Retinal pigment epithelial cell (primary cell): ENCODE measurements around the gene LYPD5.
"Not testable (repeated sequence)": the region's sequence is repeated elsewhere in the genome, so short reads cannot be mapped to it uniquely, and the experiment has no call there.

Experiments used
- DNase-seq: peaks from one replicate; pipeline ENCODE4 v3.0.0-alpha.2; 2010; ENCODE audit warnings: low read depth
- H3K4me3 ChIP-seq: 2 replicates; pipeline ENCODE4 v1.5.1; 2011; ENCODE audit warnings: mild to moderate bottlenecking, low read length, control low read depth, moderate library complexity
- CTCF ChIP-seq: conservative IDR thresholded peaks from 2 replicates; pipeline ENCODE4 v1.5.1; 2011; ENCODE audit warnings: low read depth, low read length, control low read depth, inconsistent platforms

LYPD5 gene

GRCh38 chr19:43826787-43827754, 24.8 kb upstream of the LYPD5 start, which contains the start of gene ZNF283:
ZNF283 (plus strand) TSS chr19:43827321; CDS start chr19:43833505, 6,184 bp downstream.
- no peak for TF ChIP-seq CTCF
- H3K4me3 ChIP-seq, result peak within 1 kb of the TSS; percentile 79
- DNase-seq, result peak; percentile 67

DNA sequence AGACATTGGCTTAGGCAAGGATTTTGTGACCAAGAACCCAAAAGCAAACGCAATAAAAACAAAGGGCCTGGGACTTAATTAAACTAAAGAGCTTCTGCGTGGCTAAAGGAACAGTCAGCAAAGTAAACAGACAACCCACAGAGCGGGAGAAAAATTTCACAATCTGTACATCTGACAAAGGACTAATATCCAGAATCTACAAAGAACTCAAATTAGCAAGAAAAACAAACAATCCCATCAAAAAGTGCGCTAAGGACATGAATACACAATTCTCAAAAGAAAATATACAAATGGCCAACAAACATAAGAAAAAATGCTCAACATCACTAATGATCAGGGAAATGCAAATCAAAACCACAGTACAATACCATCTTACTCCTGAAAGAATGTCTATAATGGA, 22.3 kb upstream of the LYPD5 start:
- not testable (repeated sequence) for DNase-seq, H3K4me3 ChIP-seq

GRCh38 chr19:43823856-43824255, 21.6 kb upstream of the LYPD5 start:
- not testable (repeated sequence) for H3K4me3 ChIP-seq, DNase-seq

- TF ChIP-seq CTCF, result no peak
- H3K4me3 ChIP-seq, result peak overlapping the region; percentile 50
- DNase-seq, result no peak
These were observed 18.6 kb upstream of the LYPD5 start for GRCh38 chr19:43820884-43821215.

GRCh38 chr19:43820098-43820883, 18.0 kb upstream of the LYPD5 start:
- no peak for TF ChIP-seq CTCF
- peak overlapping the region; percentile 50 for H3K4me3 ChIP-seq
- DNase-seq, result no peak

DNA sequence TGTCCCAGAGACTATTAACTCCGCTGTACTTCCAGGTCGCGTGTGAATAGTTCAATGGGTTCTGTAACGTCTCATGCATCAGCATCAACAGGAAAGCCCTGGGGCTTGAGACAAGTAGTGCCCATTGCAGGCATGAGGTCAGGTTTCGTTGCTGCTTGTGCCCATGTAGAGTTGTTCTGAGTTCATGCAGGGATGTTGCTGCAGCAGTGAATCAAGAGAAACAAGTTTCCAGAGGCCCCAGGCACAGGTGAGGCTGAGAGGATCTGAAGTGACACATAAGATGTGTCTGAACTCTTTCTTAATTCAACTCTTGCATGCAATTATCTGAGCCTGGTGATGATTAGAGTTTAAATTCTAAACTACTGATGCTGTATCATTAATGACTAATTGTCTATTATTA, 16.3 kb upstream of the LYPD5 start:
- TF ChIP-seq CTCF, result no peak
- no peak overlapping the region for H3K4me3 ChIP-seq
- no peak for DNase-seq

DNA sequence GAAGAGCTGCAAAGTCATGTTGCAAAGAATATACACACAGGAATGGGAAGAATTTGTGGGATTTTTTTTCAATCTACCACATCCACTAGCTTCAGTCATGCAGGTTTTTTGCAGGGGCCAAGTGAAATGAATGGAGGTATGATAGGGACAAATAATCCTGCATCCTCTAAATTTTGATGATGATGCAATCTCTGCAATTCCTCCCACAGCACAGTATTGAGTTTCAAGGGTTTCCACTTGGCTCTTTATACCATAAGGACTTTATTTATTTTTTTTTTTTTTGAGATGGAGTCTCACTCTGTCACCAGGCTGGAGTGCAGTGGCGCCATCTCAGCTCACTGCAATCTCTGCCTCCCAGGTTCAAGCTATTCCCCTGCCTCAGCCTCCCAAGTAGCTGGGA, 15.2 kb upstream of the LYPD5 start:
- DNase-seq, H3K4me3 ChIP-seq: not testable (repeated sequence)

GRCh38 chr19:43814663-43815352, 12.6 kb upstream of the LYPD5 start:
- TF ChIP-seq CTCF, result no peak
- no peak overlapping the region for H3K4me3 ChIP-seq
- no peak for DNase-seq
